K562 (cell line): Measurements from ENCODE around the gene NDUFA5. TPM values are rescaled to one million over a fixed set of nuclear protein-coding genes. Genes with fewer than 3 reads are reported as not detected.

Experiments
- ATAC-seq: fragments of 200-7000 bp; cut with Tn5 transposase; 3 replicates; pipeline ENCODE4 v1.9.1; 2020; ENCODE audit warnings: moderate library complexity
- BruUV-seq: library from RNA; stranded (reverse); fragments of 400-500 nt; replicated peaks from 2 replicates; lab custom pipeline; 2021; lab: Mats Ljungman, UMichigan
- CTCF ChIA-PET: fragments of 300-600 bp; formaldehyde crosslinking; extraction: SDS; loops from one replicate; lab custom pipeline; 2021; ENCODE audit warnings: low intra/inter-chr PET ratio; lab: Yijun Ruan, JAX
- POLR2A ChIA-PET: fragments of 300-600, 350-650 bp; sonication (Branson Sonifier 250); formaldehyde crosslinking; extraction: SDS; loops from one replicate; lab custom pipeline; 2021; ENCODE audit warnings: antibody characterized with exemption, inconsistent platforms; lab: Yijun Ruan, JAX
- DNase-seq, 4 experiments: peaks; one replicate each; pipeline versions ENCODE4 v3.0.0 to v3.0.0-alpha.2; 2011 to 2018; ENCODE audit warnings: low spot score in 3 of 4, mixed read lengths in 3 of 4; ENCODE audit errors: extremely low read depth in 1 of 4
- FAIRE-seq: peaks from 2 replicates; lab custom pipeline; 2011; peaks lifted over from hg19 to GRCh38; lab: Jason Lieb, UNC
- H2AFZ ChIP-seq: 2 replicates; pipeline ENCODE4 v1.6.0; 2011; ENCODE audit warnings: low read depth, low read length, control low read depth, inconsistent platforms
- H3K27ac ChIP-seq: fragments of 200-600 bp; 3 replicates; pipeline ENCODE4 v1.8.0; 2011; ENCODE audit warnings: low read depth, mild to moderate bottlenecking, control low read depth, inconsistent platforms, low read length, moderate library complexity, mixed read lengths; ENCODE audit errors: extremely low read depth
- H3K27me3 ChIP-seq, 2 experiments: fragments of 300-600 bp in 1 of 2; 2 replicates in 1 of 2; 3 replicates in 1 of 2; pipeline versions ENCODE4 v1.6.0 to v1.8.0; 2011; ENCODE audit warnings: inconsistent platforms in 2 of 2, low read length in 2 of 2, mild to moderate bottlenecking in 1 of 2, mixed read lengths in 1 of 2, moderate library complexity in 1 of 2; ENCODE audit not compliant: control insufficient read depth in 2 of 2, insufficient read depth in 2 of 2
- H3K36me3 ChIP-seq: fragments of 300-600 bp; 3 replicates; pipeline ENCODE4 v1.8.0; 2011; ENCODE audit warnings: mild to moderate bottlenecking, low read length, inconsistent platforms; ENCODE audit not compliant: control insufficient read depth, insufficient read depth
- H3K4me1 ChIP-seq, 2 experiments: fragments of 200-600 bp in 1 of 2; replicated peaks in 1 of 2; 2 replicates in 1 of 2; 3 replicates in 1 of 2; pipeline versions ENCODE4 v1.5.1 to v1.8.0; 2011; ENCODE audit warnings: inconsistent platforms in 2 of 2, low read length in 2 of 2, mild to moderate bottlenecking in 1 of 2, mixed read lengths in 1 of 2, moderate library complexity in 1 of 2; ENCODE audit not compliant: control insufficient read depth in 2 of 2, insufficient read depth in 2 of 2
- H3K4me2 ChIP-seq: 2 replicates; pipeline ENCODE4 v1.6.1; 2011; ENCODE audit warnings: low read length, control low read depth, inconsistent platforms, mixed read lengths; ENCODE audit not compliant: insufficient read depth
- H3K4me3 ChIP-seq: fragments of 200-600 bp; sonication (generic), shearing (Covaris generic); 2 replicates; pipeline ENCODE4 v1.5.1; 2016; ENCODE audit warnings: control low read depth, inconsistent platforms
- H3K79me2 ChIP-seq: fragments of 200-600 bp; 3 replicates; pipeline ENCODE4 v1.8.0; 2011; ENCODE audit warnings: low read length, inconsistent platforms; ENCODE audit not compliant: control insufficient read depth, insufficient read depth
- H3K9ac ChIP-seq, 2 experiments: 2 replicates each; pipeline versions ENCODE4 v1.6.0 to v1.6.1; 2011; ENCODE audit warnings: low read depth in 2 of 2, low read length in 2 of 2, control low read depth in 1 of 2, inconsistent platforms in 1 of 2, mild to moderate bottlenecking in 1 of 2, mixed read lengths in 1 of 2; ENCODE audit not compliant: insufficient read depth in 1 of 2
- H3K9me1 ChIP-seq: one replicate; pipeline ENCODE4 v1.6.0; 2011; ENCODE audit warnings: inconsistent platforms, mild to moderate bottlenecking, low read length, moderate library complexity; ENCODE audit not compliant: control insufficient read depth, insufficient read depth
- H3K9me3 ChIP-seq: replicated peaks from 2 replicates; pipeline ENCODE4 v1.5.1; 2011; ENCODE audit warnings: low read depth, low read length, inconsistent platforms; ENCODE audit not compliant: control insufficient read depth, insufficient read depth
- H4K20me1 ChIP-seq: replicated peaks from 2 replicates; pipeline ENCODE4 v1.6.1; 2011; ENCODE audit warnings: low read length, inconsistent platforms, mixed read lengths; ENCODE audit not compliant: control insufficient read depth, insufficient read depth
- BMI1 ChIP-seq: fragments of 150-350 bp; IDR thresholded peaks from 2 replicates; pipeline ENCODE4 v1.6.1; 2014; ENCODE audit warnings: low read length
- ETV1 ChIP-seq: fragments of 450-650 bp; conservative IDR thresholded peaks from 2 replicates; pipeline ENCODE4 v1.6.1; 2016; ENCODE audit warnings: missing genetic modification characterization, control low read depth, low read depth, missing compliant biosample characterization
- EZH2 ChIP-seq: IDR thresholded peaks from 2 replicates; pipeline ENCODE4 v1.6.1; 2012; ENCODE audit warnings: low read depth, mild to moderate bottlenecking, inconsistent platforms, low read length, borderline replicate concordance
- GTF2A2 ChIP-seq: IDR thresholded peaks from 2 replicates; pipeline ENCODE4 v1.6.1; 2016; ENCODE audit warnings: mild to moderate bottlenecking, missing genetic modification characterization, missing compliant biosample characterization
- HOXB6 ChIP-seq: fragments of 250-450 bp; sonication (Bioruptor Pico); IDR thresholded peaks from 2 replicates; pipeline ENCODE4 v1.5.1; 2022; ENCODE audit warnings: mild to moderate bottlenecking, borderline replicate concordance
- MCM7 ChIP-seq, 2 experiments: fragments of 450-650 bp; IDR thresholded peaks; 2 replicates each; pipeline ENCODE4 v1.6.1; 2016 to 2018
- MEF2A ChIP-seq: IDR thresholded peaks from 2 replicates; pipeline ENCODE4 v1.6.1; 2011; ENCODE audit warnings: low read depth, mild to moderate bottlenecking, low read length, moderate library complexity; ENCODE audit not compliant: control insufficient read depth
- NR2C1 ChIP-seq, 2 experiments: fragments of 450-650 bp; IDR thresholded peaks; 2 replicates each; pipeline ENCODE4 v1.6.1; 2017; ENCODE audit warnings: mild to moderate bottlenecking in 2 of 2, antibody characterized with exemption in 1 of 2, inconsistent platforms in 1 of 2, missing compliant biosample characterization in 1 of 2, missing genetic modification characterization in 1 of 2
- NRF1 ChIP-seq, 2 experiments: fragments of 450-650 bp; IDR thresholded peaks in 1 of 2; conservative IDR thresholded peaks in 1 of 2; 2 replicates each; pipeline ENCODE4 v1.6.1; 2014; ENCODE audit warnings: mild to moderate bottlenecking in 2 of 2
- STAT5A ChIP-seq: IDR thresholded peaks from 2 replicates; pipeline ENCODE4 v1.6.1; 2012; ENCODE audit warnings: low read length, inconsistent platforms, borderline replicate concordance
- TARDBP ChIP-seq: fragments of 450-650 bp; IDR thresholded peaks from 2 replicates; pipeline ENCODE4 v1.6.1; 2016
- TGIF2 ChIP-seq: sonication (generic); formaldehyde crosslinking; IDR thresholded peaks from 2 replicates; pipeline ENCODE4 v1.8.1; 2022; ENCODE audit warnings: mild to moderate bottlenecking, missing genetic modification reagents, moderate library complexity
- ZFX ChIP-seq: sonication (generic); formaldehyde crosslinking; IDR thresholded peaks from 2 replicates; pipeline ENCODE4 v1.8.0; 2022; ENCODE audit warnings: mild to moderate bottlenecking, missing genetic modification reagents, moderate library complexity
- ZNF316 ChIP-seq: fragments of 450-650 bp; IDR thresholded peaks from 2 replicates; pipeline ENCODE4 v1.6.1; 2016
- ZNF408 ChIP-seq: fragments of 250-450 bp; sonication (Bioruptor Pico); IDR thresholded peaks from 2 replicates; pipeline ENCODE4 v1.4.0; 2020; ENCODE audit warnings: low read depth, mild to moderate bottlenecking, moderate library complexity
- ZNF766 ChIP-seq: fragments of 200-800 bp; sonication (Bioruptor generic); conservative IDR thresholded peaks from 2 replicates; pipeline ENCODE4 v1.6.1; 2016; ENCODE audit warnings: missing genetic modification characterization, missing compliant biosample characterization
- WGBS: fragments of 100-300 bp; shearing (Covaris generic); methylation state at CpG from one replicate; pipeline ENCODE4 v1.1.6; 2016; ENCODE audit warnings: low coverage, mixed read lengths; ENCODE audit not compliant: insufficient coverage; ENCODE audit errors: missing lambda C conversion rate; 5-methylcytosine and 5-hydroxymethylcytosine counted together
- in situ Hi-C: fragments of 300-500 bp; cut with MboI; formaldehyde crosslinking; loops from 4 replicates; pipeline ENCODE4 v1.15.0; 2018; ENCODE audit warnings: inconsistent platforms, mixed read lengths
- intact Hi-C: fragments of 100-400 bp; cut with micrococcal nuclease; formaldehyde crosslinking; loops from 2 replicates; pipeline ENCODE4 v1.14.2; 2022
- polyA plus RNA-seq, 8 experiments: library from polyadenylated mRNA; depleted of rRNA in 4 of 8; stranded (reverse) in 5 of 8; unstranded in 3 of 8; fragments of >200 nt; fragmentation: Nextera tagmentation in 2 of 8; fragmentation: Illumina TruSeq in 1 of 8; extraction: Ambion mirVana in 2 of 8; extraction: Trizol in 1 of 8; gene quantifications; 2 replicates each; pipeline versions ENCODE4 v1.2.1 to v1.2.3, GENCODE V29; 2011 to 2014; ENCODE audit warnings: inconsistent platforms in 1 of 8, missing spikeins in 1 of 8
- total RNA-seq, 7 experiments: library from RNA; depleted of rRNA in 6 of 7; stranded (reverse); fragments of >200 nt in 6 of 7; fragmentation: Illumina TruSeq in 2 of 7; extraction: Trizol in 2 of 7; gene quantifications; 2 replicates each; pipeline versions ENCODE4 v1.2.1 to v1.2.3, GENCODE V29; 2011 to 2021; ENCODE audit warnings: low replicate concordance in 1 of 7
- TF ChIP-seq, protein P1 (sequence below): sonication (generic); formaldehyde crosslinking; IDR thresholded peaks from 2 replicates; pipeline ENCODE4 v1.5.0; 2020; ENCODE audit warnings: missing genetic modification reagents
- TF ChIP-seq, protein P2 (sequence below): fragments of 250-450 bp; sonication (Bioruptor Pico); IDR thresholded peaks from 2 replicates; pipeline ENCODE4 v1.5.0; 2020; ENCODE audit warnings: mild to moderate bottlenecking, borderline replicate concordance
- TF ChIP-seq, protein P3 (sequence below): sonication (generic); IDR thresholded peaks from 2 replicates; pipeline ENCODE4 v1.6.1; 2016
- TF ChIP-seq, protein P4 (sequence below): fragments of 450-650 bp; formaldehyde crosslinking; IDR thresholded peaks from 2 replicates; pipeline ENCODE4 v1.4.0; 2020; ENCODE audit warnings: mild to moderate bottlenecking

The NDUFA5 gene
- total and polyA plus RNA-seq, 9 of the 15 experiments (the other 6 are each of a cell fraction or from before 2014, with no cell fraction given) = 155 to 677 (median 269) TPM

DNA sequence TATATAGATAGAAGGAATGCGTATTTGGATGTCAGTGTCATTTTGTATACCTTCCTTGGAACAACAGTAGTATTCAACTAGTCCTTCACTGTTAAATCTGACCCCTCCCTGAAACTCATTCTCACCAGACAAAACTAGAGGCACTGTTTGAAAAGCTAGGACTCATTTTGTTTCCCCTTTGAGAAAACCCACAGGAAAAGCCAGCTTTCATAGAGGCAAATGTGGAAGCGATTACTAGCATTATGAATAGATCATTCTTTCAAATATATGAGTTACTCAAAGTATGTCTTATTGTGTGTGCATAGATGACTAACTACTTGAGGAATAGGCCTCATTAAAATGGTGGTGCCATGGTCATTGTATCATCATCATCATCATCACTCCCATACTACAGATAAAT lies 42.1 kb upstream of the NDUFA5 start:
- WGBS = 20% methylated on average over 2 of the region's 2 CpGs
- H3K27me3 ChIP-seq = no peaks in the 10 kb centered on the region
- H3K4me1 ChIP-seq = peaks cover 2 to 4% of the 10 kb centered on the region in 2 experiments; a peak in 4 of 5 replicates
- H3K9ac ChIP-seq = no peak overlapping the region
- intact Hi-C loops (no loop called here), in situ Hi-C loops (no loop called here)
- H3K4me2 ChIP-seq = no peak overlapping the region
- no peaks in the 10 kb centered on the region for H3K36me3 ChIP-seq
- no peaks in the 10 kb centered on the region for H4K20me1 ChIP-seq
- peak overlapping the region; percentile 25 for H2AFZ ChIP-seq
- ChIA-PET CTCF (no interaction called here), POLR2A (interaction anchor here (1.0 to 1.2 kb wide), 2 partner anchors 10 to 47 kb away, joined by 3 read pairs; no protein-coding TSS in a partner anchor)
- H3K9me1 ChIP-seq = no peaks in the 10 kb centered on the region
- DNase-seq (no peak), FAIRE-seq (no peak), ATAC-seq (no peak)
- H3K27ac ChIP-seq = no peak overlapping the region
- H3K9me3 ChIP-seq = no peaks in the 10 kb centered on the region
- no peak overlapping the region for H3K4me3 ChIP-seq
- H3K79me2 ChIP-seq = no peaks in the 10 kb centered on the region
- no TSS peak for BruUV-seq
- TF ChIP-seq TGIF2 (CRISPR knock-in tag) (no peak), HOXB6 (CRISPR knock-in tag) (no peak), ETV1 (tag) (0 out of 2 replicates have a peak, but pooled peaks have one; percentile 20), NR2C1 (IDR thresholded peaks at IDR 0.05) (no peak), NR2C1 (tag; IDR thresholded peaks at IDR 0.05) (0 out of 2 replicates have a peak, but pooled peaks have one; percentile 10), ZFX (no peak), TARDBP (no peak), GTF2A2 (tag) (no peak), EZH2 (no peak), NRF1 (conservative IDR thresholded peaks at IDR 0.05 in 1 of 2, IDR thresholded peaks at IDR 0.05 in 1 of 2) (no peak), MEF2A (no peak), STAT5A (no peak), ZNF408 (CRISPR knock-in tag) (no peak), ZNF316 (no peak), BMI1 (no peak), MCM7 (IDR thresholded peaks at IDR 0.05) (no peak), ZNF766 (0 out of 2 replicates have a peak, but pooled peaks have one; percentile 28)
- TF ChIP-seq, protein P1, sequence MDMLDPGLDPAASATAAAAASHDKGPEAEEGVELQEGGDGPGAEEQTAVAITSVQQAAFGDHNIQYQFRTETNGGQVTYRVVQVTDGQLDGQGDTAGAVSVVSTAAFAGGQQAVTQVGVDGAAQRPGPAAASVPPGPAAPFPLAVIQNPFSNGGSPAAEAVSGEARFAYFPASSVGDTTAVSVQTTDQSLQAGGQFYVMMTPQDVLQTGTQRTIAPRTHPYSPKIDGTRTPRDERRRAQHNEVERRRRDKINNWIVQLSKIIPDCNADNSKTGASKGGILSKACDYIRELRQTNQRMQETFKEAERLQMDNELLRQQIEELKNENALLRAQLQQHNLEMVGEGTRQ = no peak
- TF ChIP-seq, protein P2, sequence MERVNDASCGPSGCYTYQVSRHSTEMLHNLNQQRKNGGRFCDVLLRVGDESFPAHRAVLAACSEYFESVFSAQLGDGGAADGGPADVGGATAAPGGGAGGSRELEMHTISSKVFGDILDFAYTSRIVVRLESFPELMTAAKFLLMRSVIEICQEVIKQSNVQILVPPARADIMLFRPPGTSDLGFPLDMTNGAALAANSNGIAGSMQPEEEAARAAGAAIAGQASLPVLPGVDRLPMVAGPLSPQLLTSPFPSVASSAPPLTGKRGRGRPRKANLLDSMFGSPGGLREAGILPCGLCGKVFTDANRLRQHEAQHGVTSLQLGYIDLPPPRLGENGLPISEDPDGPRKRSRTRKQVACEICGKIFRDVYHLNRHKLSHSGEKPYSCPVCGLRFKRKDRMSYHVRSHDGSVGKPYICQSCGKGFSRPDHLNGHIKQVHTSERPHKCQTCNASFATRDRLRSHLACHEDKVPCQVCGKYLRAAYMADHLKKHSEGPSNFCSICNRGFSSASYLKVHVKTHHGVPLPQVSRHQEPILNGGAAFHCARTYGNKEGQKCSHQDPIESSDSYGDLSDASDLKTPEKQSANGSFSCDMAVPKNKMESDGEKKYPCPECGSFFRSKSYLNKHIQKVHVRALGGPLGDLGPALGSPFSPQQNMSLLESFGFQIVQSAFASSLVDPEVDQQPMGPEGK (CRISPR knock-in tag) = no peak
- TF ChIP-seq, protein P3, sequence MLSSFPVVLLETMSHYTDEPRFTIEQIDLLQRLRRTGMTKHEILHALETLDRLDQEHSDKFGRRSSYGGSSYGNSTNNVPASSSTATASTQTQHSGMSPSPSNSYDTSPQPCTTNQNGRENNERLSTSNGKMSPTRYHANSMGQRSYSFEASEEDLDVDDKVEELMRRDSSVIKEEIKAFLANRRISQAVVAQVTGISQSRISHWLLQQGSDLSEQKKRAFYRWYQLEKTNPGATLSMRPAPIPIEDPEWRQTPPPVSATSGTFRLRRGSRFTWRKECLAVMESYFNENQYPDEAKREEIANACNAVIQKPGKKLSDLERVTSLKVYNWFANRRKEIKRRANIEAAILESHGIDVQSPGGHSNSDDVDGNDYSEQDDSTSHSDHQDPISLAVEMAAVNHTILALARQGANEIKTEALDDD = 0 out of 2 replicates have a peak, but pooled peaks have one; percentile 45
- TF ChIP-seq, protein P4, sequence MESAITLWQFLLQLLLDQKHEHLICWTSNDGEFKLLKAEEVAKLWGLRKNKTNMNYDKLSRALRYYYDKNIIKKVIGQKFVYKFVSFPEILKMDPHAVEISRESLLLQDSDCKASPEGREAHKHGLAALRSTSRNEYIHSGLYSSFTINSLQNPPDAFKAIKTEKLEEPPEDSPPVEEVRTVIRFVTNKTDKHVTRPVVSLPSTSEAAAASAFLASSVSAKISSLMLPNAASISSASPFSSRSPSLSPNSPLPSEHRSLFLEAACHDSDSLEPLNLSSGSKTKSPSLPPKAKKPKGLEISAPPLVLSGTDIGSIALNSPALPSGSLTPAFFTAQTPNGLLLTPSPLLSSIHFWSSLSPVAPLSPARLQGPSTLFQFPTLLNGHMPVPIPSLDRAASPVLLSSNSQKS (CRISPR knock-in tag) = no peak
